ENCODE data around the gene SACM1L.

The SACM1L gene

DNA sequence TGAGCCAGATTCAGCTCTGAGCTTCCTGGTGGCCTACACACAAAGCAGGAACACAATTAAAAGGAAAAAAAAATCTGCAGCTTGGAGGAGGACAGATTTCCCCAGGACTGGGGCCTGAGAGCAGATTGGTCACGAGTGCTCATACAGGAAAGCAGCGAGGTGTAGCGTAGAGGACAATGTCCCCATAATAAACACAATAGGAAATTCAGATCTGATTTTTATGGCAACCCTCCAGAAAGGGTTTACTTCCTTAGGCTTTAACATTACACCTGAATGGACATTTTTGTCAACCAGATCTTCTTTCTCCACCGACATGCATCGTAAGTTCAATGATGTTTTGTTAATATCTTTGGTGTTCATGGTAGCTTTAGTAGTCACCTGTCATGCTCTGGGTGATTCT, 83.9 kb downstream of the SACM1L start:
- no peak for DNase-seq

DNA sequence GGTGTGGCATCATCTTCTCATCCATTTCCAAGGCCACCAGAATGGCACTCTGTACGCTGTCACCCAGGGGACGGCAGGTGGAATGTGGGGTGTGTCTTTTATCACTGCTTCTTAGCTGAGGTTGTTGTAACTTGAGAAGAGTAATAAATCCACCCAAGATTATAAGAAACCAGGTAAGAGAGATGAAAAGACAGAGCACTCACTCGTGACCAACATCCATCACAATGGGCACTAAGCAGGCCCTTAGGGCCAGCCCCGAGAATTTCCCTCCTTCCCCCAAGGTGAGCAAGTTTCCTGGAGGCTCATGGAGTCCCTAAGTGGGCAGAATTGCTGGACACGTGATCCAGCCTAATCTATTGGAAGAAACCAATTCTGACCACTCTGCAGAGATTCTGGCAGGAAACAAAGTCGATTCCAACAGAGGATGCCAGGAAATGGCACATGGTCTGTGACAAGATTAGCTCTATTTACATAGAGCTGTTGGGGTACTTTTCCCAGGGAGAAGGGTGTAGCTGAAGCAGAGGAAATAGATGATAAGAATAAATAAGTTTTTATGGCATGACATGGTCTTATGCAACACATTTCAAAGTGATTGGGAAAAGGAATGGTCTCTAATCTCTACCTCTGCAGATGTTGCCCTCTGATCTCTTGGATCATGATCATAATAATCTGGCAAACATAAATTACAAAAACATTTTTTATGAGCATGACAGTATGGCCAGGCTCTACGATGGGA, 84.7 kb downstream of the SACM1L start:
- no peak for DNase-seq

DNA sequence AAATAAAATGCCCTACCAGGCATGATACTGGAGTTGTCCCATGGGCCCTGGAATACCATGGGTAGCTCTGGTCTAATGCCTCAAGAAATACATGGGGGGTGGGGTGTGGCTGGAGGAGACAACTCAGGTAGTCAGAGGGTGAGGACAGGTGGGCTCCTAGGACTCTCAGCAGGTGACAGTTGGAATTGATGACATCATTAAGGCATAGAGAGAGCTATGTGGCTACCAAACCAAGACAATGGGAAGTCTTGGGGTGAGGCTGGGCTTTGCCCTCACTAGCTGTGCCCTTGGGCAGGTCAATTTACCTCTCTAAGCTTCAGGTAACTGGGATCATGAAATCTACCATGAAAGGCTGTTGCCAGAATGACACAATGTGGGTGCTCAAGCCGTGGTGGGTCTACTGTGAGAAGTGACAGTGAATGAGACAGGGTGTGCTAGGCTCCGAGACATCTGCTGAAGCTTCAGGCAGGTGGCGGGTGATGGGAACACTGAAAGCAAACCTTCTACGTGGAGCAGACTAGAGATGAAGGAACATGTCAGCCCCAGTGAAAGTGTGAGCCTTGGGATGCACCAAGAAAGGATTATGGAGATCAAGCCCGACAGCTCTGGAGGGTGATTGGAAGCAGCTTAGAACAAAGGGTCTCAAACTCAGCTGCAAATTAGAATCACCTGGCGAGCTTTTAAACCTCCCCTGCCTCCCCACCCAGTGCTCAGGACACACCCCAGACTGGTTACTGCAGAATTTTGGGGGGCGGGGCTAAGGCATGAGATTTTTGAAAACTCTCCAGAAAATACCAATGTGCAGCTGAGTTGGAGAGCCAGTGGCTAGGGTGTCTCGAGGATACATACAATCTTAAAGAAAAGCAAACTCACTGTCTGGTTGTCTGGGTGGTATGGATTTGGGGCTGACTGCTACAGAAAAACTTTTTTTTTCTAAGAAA, 85.7 kb downstream of the SACM1L start:
- DNase-seq: no peak

DNA sequence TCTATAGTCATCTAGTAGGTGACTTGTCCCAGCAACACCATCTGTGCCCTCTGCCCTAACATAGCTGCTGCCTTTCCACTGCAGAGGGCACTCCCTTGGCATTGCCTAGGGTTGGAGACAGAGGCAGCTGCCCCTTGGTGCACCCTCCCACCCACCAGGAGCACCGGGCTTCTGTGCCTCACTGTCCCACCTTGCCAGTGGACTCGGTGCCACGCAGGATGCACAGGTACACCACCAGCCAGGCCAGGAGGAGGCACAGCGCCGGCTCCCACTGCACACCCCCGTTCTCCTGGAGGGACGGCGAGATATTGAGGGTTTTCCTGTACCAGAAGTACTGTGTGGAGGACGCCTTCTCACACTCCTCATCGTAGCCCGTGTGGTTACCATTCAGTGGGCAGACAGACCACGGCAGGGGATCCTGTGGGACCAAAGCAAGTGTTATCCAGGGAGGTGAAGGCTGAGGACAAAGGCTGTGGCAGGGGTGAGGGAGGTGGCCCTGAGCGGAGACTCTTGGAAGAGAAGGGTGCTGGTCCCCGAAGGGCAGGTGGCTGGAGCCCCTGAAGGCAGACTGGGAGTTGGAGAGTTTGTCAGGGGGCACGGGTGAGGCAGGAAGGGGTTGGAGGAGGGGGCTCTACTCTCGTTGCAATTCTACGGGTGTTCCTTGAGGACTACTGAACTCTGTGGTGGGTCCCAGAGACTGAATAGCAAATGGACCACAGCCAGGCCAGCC, 86.5 kb downstream of the SACM1L start:
- no peak for DNase-seq

DNA sequence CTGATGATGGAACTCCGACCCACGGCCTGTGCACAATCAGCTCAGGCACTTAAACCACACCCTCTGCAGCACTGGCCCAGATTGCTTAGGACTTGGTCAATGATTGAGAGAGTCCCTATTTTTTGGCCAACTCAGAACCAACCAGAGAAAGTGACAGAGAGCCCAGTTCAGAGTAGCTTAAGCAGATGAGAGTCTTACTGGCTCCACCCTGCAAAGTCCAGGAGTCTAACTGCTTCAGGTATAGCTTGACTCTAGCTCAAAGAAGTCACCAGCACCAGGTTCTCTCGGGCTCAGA, 87.1 kb downstream of the SACM1L start:
- DNase-seq: no peak

DNA sequence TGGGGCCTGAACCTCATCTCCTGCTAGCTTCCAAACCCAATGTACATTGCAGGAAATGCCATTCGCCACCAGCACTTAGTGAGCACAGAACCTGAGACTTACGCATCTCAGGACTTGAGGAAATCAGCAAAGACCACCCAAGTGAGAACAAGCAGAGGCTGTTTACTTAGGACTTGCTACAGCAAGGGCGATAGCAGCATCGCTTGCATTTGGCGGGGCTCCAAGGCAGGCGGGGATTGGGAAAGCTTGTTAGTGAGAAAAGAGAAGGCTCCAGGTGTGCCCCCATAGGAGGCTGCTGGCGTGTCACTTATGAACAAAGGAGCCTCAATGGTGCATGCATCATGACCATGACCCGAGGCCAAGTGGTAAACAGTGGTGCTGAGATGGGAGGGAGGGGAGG, 87.4 kb downstream of the SACM1L start:
- DNase-seq: no peak

DNA sequence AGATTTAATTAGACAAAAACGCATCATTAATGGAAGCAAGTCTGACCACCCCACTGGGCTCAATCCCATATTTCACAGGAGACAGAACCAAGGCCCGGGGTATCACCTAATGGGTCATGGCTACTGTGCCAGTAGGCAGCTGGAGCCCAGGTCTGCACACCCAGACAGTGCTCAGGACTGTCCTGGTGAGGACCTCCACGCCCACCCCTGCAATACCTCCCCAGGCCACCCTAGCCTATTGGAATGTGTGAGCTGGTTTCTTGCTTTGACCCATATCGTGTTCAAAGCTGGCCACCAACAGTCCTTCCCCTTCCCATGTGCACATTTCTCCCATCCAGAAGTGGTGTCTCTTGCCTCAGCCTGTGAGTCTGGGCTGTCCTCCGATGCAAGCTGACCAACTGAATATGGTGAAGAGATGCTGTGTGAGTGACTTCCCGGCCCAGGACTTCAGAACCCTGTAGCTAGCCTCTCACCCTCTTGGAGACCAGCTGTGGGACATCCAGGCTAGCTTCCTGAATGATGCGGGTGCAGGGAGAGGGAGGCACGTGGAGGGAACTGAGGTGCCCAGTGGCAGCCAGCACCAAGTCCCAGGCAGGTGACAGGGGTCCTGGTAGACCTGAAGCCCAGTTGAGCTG, 88.0 kb downstream of the SACM1L start:
- no peak for DNase-seq

DNA sequence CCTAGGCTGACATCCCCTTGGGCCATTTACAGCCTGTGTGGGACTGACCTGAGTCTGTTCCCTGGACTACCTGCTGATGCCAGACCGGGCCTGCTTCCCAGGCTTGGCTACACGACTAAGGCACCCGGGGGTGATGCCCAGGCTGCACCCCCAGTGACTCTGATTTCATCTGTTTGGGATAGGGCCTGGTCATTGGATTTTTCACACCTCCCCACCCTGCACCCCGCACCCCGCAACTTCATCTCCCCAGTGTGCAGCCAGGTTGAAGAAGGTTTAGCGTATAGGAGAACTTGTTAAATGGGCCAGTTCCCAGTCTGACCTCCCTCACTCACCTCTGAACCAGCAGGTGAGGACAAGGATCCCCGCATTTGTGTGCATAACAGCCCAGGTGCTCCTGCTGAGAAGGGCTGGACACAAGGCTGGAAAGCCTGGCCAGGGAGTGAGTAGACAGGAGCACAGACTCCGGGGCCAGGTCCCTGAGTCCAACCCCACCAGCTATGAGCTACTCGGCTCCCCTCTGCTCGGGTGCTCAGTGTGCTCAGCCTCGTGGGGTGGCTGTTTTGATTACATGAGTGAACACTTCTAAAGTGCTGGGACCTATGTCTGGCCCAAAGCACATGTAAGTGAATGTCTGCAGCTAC, 88.7 kb downstream of the SACM1L start:
- DNase-seq: no peak

DNA sequence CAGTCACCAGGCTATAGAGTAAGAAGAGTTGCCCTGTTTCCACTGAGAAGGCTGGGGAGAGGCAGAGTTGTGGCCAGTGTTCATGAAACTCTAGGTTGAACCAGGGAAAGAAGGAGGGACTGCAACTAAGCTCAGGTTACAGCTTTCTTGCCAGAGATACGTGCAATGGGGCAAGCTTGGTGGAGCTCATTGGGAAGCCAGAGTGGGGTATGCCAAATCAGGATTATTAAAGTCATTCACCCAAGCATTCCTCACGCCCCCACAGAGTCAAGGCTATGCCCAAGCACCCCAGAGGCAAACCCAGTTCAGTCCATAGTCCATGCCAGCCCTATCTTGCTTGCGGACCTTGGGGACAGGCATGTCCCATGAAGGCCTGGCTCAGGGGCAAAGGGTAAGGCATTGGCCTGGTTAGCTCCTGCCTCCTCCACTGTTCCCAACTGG, 89.6 kb downstream of the SACM1L start:
- no peak for DNase-seq

DNA sequence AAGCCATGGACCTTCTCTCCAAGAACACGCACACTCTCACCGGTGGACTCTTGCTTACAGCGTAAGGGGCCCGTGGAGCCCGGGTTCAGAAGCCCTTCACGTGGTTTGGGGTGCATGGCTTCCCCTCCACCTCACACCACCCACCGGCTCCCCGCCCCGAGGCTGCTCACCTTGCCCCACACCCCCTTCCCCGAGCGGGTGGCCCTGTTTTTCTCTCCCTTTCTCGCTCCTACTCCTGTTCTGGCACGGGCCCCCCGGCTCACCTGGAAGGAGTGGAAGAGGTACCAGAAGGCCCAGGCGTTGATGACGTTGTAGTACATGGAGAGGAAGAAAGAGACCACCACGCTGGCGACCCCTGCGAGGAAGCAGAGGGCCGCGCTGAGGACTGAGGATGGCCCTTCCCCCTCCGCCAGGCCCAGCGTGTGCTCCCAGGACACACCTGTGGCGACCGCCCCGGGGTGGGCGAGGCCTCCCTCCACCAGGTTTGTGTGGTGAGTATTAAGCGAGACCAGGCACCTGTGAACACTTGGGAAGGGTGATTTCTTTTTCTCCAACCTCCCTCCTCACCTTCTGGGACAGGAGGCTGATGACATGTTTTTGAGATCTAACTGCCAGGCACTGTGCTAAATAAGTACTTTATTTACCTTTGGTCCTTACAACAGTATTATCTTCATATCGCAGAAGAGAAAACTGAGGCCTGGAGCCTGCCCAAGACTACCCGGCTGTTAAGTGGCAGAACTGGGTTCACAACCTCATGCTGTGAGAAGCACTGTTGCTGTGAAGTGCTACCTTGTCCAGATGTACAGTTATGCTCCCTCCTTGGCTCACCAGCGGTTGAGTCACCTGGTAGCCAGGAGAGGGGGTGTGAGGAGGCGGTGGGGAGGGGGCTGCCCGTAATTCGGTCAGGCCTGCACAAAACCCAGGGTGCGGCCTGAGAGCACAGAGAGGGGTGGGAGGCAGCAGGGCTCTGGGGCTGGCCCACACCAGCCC, 90.8 kb downstream of the SACM1L start:
- DNase-seq: no peak

DNA sequence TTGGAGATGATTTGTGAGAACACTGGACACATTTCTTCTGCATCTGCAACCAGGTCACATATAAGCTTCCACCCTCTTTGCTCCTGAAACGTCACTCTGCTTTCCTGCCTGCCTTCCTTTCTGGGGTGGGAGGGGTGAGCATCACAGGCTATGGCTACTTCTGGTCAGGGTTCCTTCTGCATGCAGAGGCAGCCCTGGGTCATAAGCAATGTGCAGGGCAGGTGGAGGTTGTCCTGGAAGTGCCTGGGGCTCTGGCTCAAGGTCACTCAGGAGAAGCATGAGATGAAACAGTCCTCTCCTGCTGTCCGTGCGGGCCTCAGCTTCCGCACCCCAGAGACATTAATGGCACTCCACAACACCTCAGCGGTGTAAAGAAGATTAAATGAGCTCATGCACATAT, 92.1 kb downstream of the SACM1L start:
- no peak for DNase-seq

DNA sequence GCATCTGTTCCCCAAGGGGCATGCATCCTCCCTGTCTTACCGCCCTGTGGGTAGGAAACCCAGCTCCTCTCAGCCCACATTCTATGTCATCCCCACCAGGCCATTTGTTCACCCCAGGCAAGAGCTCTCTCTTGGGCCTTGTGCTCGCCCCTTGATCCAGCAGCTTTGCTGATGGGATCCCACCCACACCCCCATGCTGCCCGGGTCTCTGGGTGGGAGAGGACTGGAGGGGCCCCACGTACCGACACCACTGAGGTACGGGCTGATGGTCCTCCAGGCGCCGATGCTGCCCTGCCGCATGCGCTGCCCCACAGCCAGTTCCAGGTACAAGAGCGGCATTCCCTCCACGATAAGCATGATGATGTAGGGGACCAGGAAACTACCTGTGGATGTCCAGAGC, 92.6 kb downstream of the SACM1L start:
- DNase-seq: no peak

DNA sequence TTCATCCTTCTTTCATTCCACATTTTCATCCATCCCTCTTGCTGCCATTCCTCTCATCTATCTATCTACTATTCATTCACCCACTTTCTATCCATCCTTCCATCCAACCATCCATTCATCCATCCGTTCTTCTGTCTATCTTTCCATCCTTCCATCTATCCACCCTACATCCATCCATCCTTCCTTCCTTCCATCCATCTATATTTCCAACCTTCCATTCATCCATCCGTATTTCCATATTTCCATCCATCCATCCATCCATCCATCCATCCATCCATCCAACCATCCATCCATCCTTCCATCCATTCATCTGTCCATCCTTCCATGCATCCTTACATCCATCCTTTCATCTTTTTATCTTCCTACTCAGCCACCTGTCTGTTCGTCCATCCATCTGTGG, 93.2 kb downstream of the SACM1L start:
- no peak for DNase-seq

DNA sequence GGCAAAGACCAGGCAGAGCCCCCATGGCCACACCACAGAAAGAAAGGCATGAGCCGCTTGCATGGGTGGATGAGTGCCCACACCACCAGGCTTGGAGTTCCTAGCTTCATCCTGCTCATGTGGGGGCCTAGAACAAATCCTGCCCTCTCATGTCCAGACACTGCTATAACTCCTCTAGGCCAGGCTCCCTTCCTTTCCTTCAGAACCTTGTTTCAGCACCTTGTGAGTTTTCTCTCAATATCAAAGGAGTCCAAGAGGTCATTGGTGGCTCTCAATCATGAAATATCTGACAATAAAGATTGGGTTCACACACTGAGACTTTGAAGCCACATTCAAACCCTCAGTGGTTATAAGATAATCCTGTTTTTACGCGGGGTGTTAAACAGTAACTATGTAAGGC, 94.5 kb downstream of the SACM1L start:
- no peak for DNase-seq

DNA sequence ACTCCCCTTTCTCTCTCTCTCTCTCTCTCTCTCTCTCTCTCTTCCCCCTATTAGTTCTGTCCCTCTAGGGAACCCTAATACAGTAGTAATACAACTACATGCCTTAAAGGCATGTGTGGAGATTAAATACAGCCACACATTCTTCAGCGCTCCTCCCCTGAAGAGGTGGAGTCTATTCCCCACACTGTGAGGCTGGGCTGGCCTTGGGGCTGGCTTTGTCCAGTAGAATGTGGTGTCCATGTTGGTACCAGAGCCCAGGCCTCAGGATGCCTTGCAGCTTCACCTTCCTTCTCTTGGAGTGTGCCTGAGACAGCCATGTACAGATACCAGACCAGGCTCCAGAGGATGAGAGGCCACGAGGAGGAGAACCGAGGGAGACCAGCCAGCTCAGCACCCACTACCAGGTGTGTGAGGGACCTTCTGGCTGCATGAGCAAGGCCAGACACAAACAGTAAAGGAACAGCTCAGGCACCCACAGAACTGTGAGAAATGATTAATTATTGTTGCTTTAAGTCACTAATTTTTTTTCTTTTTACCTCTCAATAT, 96.5 kb downstream of the SACM1L start:
- DNase-seq: no peak

DNA sequence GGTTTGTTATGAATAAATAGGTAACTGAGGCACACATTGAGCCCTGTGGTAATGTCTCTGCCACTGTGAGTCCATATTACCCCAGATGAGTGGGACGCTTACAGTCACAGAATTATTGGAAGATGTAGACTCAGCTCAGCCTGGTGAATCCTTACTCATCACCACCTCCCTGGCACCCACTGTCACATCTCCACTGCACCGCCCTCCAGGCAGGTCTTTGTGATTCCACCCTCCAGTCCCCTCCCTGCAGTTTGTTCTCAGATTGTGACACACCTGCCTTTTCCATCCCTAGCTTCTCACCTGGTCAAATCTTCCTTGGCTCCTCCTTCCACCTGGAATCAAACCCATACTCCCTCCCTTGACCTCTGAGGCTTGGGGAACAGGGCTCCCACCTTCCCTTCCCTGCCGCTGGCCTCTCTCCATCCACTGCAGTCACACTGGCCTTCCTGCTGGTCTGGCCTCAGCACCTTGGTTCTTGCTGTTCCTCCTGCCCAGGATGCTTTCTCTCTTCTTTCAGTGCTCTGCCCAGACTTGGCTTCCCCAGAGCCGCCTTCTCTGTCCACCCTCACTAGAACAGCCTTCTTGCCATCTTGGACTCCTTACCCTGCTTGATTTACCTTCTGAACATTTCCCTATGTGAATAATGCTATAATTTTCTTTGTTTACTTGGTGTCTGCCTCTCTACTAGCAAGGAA, 97.8 kb downstream of the SACM1L start:
- no peak for DNase-seq

DNA sequence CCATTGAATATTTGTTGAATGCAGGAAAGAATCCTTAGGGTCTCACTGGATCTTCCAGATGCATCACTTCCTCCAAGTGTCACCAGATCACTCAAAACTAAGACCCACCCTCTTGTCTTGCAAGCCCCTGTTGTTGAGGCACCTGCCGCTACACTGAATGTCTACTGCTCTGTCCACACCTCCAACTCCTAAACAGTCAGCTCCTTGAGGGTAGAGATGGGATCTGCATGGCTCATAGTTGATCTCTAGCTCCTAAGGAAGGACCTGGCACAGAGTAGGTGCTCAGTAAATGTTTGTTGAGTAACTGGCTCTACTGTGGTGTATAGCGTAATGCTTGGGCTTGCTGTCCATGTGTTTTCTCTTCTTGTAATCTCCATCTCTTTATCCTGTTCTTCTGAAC, 98.4 kb downstream of the SACM1L start:
- no peak for DNase-seq

DNA sequence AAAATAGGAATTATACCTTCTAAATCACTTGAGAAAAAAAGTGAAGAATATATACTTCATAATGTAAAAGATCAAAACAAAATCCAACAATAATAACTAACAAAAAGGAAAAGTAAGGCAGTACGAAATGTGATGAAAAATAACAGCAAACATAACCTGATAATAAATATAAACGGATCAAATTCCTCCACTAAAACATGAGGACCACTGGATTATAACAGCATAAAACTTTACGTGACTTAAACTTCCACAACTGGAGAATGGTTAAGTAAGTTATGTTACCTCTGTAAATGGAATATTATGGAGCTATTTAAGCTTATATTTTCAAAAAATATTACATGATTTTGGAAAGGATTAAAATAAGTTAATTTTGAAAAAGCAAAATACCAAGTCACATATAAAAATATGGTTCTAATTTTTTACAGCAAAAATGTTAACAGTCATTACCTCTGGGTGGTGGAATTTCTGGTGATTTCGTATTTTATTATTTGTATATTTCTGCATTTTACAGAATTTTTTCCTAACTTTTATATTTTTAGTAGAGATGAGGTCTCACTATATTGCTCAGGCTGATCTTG, 100.1 kb downstream of the SACM1L start:
- DNase-seq: no peak

DNA sequence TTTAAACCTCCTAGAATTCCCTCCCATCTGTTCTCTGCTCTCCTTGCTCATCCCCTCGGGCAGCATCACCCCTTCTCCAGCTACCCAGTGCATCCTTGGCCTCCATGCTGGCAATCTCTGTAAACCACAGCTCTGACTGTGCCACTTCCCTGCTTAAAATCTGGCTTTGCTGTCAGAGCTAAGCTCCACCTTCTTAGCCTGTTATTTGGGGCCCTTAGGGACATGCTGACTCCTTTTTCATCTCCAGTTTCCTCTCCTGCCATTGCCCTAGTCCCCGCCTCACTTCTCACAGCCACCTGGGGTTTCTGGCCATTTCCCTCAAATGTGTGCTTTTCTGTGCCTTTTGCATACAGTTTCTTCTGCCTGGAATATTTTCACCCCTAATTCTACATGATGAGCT, 101.4 kb downstream of the SACM1L start:
- DNase-seq: no peak

DNA sequence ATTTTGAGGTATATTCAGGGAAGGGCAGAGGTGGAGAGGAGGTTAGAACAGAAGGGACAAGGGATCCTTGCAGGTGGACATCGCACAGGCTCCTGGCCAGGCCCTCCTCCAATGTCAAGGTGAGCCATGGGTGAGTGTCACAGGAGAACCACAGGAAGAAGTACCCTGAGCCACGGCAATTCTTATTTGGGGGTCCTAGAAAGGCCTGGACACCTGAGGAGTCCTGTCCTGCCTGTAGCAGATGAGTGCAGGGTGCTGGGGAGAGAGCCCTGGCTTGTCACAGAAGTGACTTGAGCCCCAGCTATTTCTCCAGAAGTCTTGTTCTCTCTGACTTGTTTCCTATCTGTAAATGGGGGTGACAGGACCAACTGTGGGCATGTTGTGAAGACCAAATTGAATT, 102.8 kb downstream of the SACM1L start:
- no peak for DNase-seq

Data from activated CD4-positive, alpha-beta T cell treated with anti-CD3 and anti-CD28 coated beads for 4 hours (primary cell).